ENCODE measurements around the gene MAML1.

DNA sequence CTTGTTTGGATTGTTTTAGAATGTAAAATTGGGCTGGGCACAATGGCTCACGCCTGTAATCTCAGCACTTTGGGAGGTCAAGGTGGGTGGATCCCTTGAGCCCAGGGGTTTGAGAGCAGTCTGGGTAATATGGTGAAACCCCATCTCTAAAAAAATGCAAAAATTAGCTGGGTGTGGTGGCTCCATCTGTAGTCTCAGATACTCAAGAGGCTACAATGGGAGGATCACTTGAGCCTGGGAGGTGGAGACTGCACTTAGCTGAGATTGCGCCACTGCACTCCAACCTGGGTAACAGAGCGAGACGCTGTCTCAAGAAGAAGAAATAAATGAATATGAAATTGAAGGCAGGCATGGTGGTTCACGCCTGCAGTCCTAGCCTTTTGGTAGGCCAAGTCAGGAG, 21.3 kb downstream of the MAML1 start:
- TF ChIP-seq POLR2A (IDR thresholded peaks at IDR 0.05) = no peak
- TF ChIP-seq, protein P1, sequence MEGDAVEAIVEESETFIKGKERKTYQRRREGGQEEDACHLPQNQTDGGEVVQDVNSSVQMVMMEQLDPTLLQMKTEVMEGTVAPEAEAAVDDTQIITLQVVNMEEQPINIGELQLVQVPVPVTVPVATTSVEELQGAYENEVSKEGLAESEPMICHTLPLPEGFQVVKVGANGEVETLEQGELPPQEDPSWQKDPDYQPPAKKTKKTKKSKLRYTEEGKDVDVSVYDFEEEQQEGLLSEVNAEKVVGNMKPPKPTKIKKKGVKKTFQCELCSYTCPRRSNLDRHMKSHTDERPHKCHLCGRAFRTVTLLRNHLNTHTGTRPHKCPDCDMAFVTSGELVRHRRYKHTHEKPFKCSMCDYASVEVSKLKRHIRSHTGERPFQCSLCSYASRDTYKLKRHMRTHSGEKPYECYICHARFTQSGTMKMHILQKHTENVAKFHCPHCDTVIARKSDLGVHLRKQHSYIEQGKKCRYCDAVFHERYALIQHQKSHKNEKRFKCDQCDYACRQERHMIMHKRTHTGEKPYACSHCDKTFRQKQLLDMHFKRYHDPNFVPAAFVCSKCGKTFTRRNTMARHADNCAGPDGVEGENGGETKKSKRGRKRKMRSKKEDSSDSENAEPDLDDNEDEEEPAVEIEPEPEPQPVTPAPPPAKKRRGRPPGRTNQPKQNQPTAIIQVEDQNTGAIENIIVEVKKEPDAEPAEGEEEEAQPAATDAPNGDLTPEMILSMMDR (IDR thresholded peaks at IDR 0.05) = no peak
